NCI-H345 treated with DMSO at 0.1 percent for 48 hours (cell line): ENCODE data around the gene CMIP.

Source experiments
- DNase-seq: peaks from one replicate; lab custom pipeline; 2025; ENCODE audit not compliant: unreplicated experiment; lab: John Stamatoyannopoulos, UW

CMIP gene

GRCh38 chr16:81477697-81478693, 33.4 kb downstream of the CMIP start:
- DNase-seq: no peak

- DNase-seq: no peak
These were observed 34.4 kb downstream of the CMIP start for GRCh38 chr16:81478876-81479511.

GRCh38 chr16:81480606-81481206, 36.1 kb downstream of the CMIP start:
- no peak for DNase-seq

- DNase-seq: peak; percentile 30
These were observed 36.7 kb downstream of the CMIP start for GRCh38 chr16:81481207-81481821.

- DNase-seq: no peak
These were observed 37.9 kb downstream of the CMIP start for GRCh38 chr16:81482329-81483063.

GRCh38 chr16:81483064-81483969, 38.7 kb downstream of the CMIP start:
- no peak for DNase-seq

- no peak for DNase-seq
These were observed 39.5 kb downstream of the CMIP start for GRCh38 chr16:81483970-81484595.

- DNase-seq: no peak
These were observed 40.5 kb downstream of the CMIP start for GRCh38 chr16:81484908-81485624.

GRCh38 chr16:81485824-81486539, 41.4 kb downstream of the CMIP start:
- DNase-seq: no peak

GRCh38 chr16:81486540-81487061, 42.0 kb downstream of the CMIP start:
- DNase-seq: no peak

GRCh38 chr16:81487301-81487720, 42.7 kb downstream of the CMIP start:
- no peak for DNase-seq

GRCh38 chr16:81488687-81489411, 44.2 kb downstream of the CMIP start:
- DNase-seq: no peak

GRCh38 chr16:81489547-81490267, 45.1 kb downstream of the CMIP start:
- DNase-seq: no peak

GRCh38 chr16:81491541-81492188, 47.1 kb downstream of the CMIP start:
- DNase-seq: no peak

- no peak for DNase-seq
These were observed 47.7 kb downstream of the CMIP start for GRCh38 chr16:81492311-81492761.
